Hepatocyte (in vitro differentiated cells): ENCODE results near the gene PTPN12. TPM values are rescaled to one million over a fixed set of nuclear protein-coding genes. Genes with fewer than 3 reads are reported as not detected.

Experiments
- DNase-seq: peaks from one replicate; pipeline ENCODE4 v3.0.0-alpha.2; 2016; ENCODE audit warnings: low spot score
- H2AFZ ChIP-seq: fragments of 200-600 bp; sonication (generic); 2 replicates; pipeline ENCODE4 v1.6.0; 2016; ENCODE audit warnings: antibody characterized with exemption, mild to moderate bottlenecking
- H3K27ac ChIP-seq: fragments of 200-600 bp; sonication (generic); 2 replicates; pipeline ENCODE4 v1.5.1; 2016; ENCODE audit warnings: mild to moderate bottlenecking
- H3K27me3 ChIP-seq: fragments of 200-600 bp; sonication (generic); 2 replicates; pipeline ENCODE4 v1.6.1; 2016
- H3K36me3 ChIP-seq: fragments of 200-600 bp; sonication (generic); replicated peaks from 2 replicates; pipeline ENCODE4 v1.5.1; 2016; ENCODE audit warnings: low read depth; ENCODE audit not compliant: insufficient read depth
- H3K4me1 ChIP-seq: fragments of 200-600 bp; sonication (generic); 2 replicates; pipeline ENCODE4 v1.5.1; 2016; ENCODE audit warnings: mild to moderate bottlenecking, moderate library complexity; ENCODE audit not compliant: insufficient read depth
- H3K4me2 ChIP-seq: fragments of 200-600 bp; sonication (generic); 2 replicates; pipeline ENCODE4 v1.6.0; 2016
- H3K4me3 ChIP-seq: fragments of 200-600 bp; sonication (generic); 2 replicates; pipeline ENCODE4 v1.5.1; 2016; ENCODE audit warnings: mild to moderate bottlenecking
- H3K79me2 ChIP-seq: fragments of 200-600 bp; sonication (generic); 2 replicates; pipeline ENCODE4 v1.6.0; 2017; ENCODE audit warnings: mild to moderate bottlenecking
- H3K9me2 ChIP-seq: fragments of 200-600 bp; sonication (generic); replicated peaks from 2 replicates; pipeline ENCODE4 v1.6.0; 2017; ENCODE audit warnings: mild to moderate bottlenecking; ENCODE audit not compliant: insufficient read depth
- H3K9me3 ChIP-seq: fragments of 200-600 bp; sonication (generic); 2 replicates; pipeline ENCODE4 v1.5.1; 2016; ENCODE audit warnings: low read depth, mild to moderate bottlenecking
- H4K20me1 ChIP-seq: fragments of 200-600 bp; sonication (generic); 2 replicates; pipeline ENCODE4 v1.6.0; 2016; ENCODE audit warnings: mild to moderate bottlenecking; ENCODE audit not compliant: insufficient read depth, poor library complexity, severe bottlenecking
- EZH2 ChIP-seq: fragments of 200-600 bp; sonication (generic); IDR thresholded peaks from 2 replicates; pipeline ENCODE4 v1.6.1; 2016; ENCODE audit warnings: antibody characterized with exemption, mild to moderate bottlenecking, borderline replicate concordance
- EZH2phosphoT487 ChIP-seq: fragments of 200-600 bp; sonication (generic); IDR thresholded peaks from one replicate; pipeline ENCODE4 v1.6.1; 2018; ENCODE audit warnings: antibody characterized with exemption, mild to moderate bottlenecking, low read depth, moderate library complexity; ENCODE audit not compliant: unreplicated experiment, severe bottlenecking
- WGBS: methylation state at CpG from one replicate; pipeline ENCODE4 v1.1.6; 2016; ENCODE audit warnings: low lambda C conversion rate; ENCODE audit errors: missing lambda C conversion rate; 5-methylcytosine and 5-hydroxymethylcytosine counted together
- polyA plus RNA-seq: library from polyadenylated mRNA; unstranded; fragments of >200 nt; fragmentation: Nextera tagmentation; extraction: Ambion mirVana; gene quantifications from 2 replicates; pipeline ENCODE4 v1.2.1, GENCODE V29; 2016
- total RNA-seq: library from RNA; depleted of rRNA; stranded (reverse); fragments of >200 nt; gene quantifications from 2 replicates; pipeline ENCODE4 v1.2.3, GENCODE V29; 2014
- TF ChIP-seq, protein P1 (sequence below): fragments of 200-600 bp; sonication (generic); IDR thresholded peaks from 2 replicates; pipeline ENCODE4 v1.5.1; 2016; ENCODE audit warnings: antibody characterized with exemption, mild to moderate bottlenecking; ENCODE audit not compliant: poor library complexity

Gene PTPN12
- total and polyA plus RNA-seq, 2 experiments from 2014 or later = 16.4 to 50.5 TPM

DNA sequence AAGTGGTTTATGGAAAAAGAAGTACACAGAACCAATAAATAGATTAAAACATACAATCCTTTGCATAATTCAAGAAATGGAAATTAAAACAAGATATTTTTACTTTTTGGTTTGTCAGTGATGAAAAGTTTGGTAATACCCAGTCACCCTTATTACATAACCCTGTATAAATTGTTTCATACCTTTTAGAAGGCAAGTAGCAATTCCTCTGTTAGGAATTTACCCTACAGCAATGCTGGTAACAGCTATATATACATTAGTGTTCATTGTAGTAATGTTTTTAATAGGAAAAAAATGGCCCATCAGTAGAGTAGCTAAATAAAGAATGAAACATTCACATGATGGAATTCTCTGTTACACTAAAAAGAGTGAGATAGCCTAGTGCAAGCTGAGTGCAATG is 42.7 kb downstream of the PTPN12 start:
- Histone ChIP-seq H3K9me2 (no peaks in the 10 kb centered on the region), H4K20me1 (no peaks in the 10 kb centered on the region), H2AFZ (no peak overlapping the region), H3K27me3 (no peaks in the 10 kb centered on the region), H3K9me3 (no peaks in the 10 kb centered on the region), H3K79me2 (peaks cover 14% of the 10 kb centered on the region), H3K4me3 (no peak overlapping the region), H3K36me3 (no peaks in the 10 kb centered on the region), H3K27ac (no peak overlapping the region), H3K4me1 (no peaks in the 10 kb centered on the region), H3K4me2 (no peak overlapping the region)
- TF ChIP-seq, protein P1, sequence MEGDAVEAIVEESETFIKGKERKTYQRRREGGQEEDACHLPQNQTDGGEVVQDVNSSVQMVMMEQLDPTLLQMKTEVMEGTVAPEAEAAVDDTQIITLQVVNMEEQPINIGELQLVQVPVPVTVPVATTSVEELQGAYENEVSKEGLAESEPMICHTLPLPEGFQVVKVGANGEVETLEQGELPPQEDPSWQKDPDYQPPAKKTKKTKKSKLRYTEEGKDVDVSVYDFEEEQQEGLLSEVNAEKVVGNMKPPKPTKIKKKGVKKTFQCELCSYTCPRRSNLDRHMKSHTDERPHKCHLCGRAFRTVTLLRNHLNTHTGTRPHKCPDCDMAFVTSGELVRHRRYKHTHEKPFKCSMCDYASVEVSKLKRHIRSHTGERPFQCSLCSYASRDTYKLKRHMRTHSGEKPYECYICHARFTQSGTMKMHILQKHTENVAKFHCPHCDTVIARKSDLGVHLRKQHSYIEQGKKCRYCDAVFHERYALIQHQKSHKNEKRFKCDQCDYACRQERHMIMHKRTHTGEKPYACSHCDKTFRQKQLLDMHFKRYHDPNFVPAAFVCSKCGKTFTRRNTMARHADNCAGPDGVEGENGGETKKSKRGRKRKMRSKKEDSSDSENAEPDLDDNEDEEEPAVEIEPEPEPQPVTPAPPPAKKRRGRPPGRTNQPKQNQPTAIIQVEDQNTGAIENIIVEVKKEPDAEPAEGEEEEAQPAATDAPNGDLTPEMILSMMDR = no peak
- no peak for TF ChIP-seq EZH2
- no peak for TF ChIP-seq EZH2phosphoT487
- no peak for DNase-seq

DNA sequence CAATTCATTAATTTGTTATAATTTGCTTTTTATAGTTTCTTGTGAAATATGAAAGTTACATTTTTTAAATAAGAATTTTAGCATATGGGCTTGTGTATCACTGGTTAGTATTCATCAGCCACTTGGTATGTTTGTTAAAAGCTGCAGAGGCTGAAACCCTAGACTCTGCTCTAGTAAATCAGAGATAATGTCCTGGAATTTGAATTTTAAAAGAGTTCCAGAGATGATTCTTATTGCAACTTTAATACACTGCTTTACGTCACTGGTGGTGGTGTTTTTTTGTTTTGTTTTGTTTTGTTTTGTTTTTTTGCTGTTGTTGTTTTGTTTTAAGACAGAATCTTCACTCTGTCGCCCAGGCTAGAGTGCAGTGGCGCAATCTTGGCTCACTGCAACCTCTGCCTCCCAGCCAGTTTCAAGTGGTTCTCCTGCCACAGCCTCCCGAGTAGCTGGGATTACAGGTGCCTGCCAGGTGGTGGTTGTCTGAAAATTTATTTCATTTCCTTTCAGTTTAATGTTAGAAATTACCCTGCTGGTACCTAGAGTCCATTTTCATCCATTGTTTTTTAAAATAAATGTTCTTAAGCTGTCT is 43.8 kb downstream of the PTPN12 start:
- peaks cover 10% of the 10 kb centered on the region for H3K79me2 ChIP-seq

DNA sequence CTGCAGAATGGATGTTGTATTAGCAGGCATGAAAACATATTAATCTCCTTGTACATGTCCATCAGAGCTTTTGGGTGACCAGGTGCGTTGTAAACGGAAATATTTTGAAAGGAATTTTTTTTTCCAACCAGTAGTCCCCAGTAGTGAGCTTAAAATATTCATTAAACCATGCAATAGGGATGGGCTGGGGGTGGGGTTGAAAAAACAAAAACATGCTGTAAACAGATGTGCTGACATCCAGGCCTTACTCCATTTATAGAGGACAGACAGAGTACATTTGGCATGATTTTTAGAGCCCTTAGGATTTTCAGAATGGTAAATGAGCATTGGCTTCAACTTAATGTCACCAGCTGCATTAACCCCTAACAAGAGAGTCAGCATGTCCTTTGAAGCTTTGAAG is 50.2 kb downstream of the PTPN12 start:
- Histone ChIP-seq H3K4me3 (no peak overlapping the region), H3K27ac (no peak overlapping the region), H3K4me1 (no peaks in the 10 kb centered on the region), H3K4me2 (no peak overlapping the region), H3K27me3 (no peaks in the 10 kb centered on the region), H3K9me2 (no peaks in the 10 kb centered on the region), H4K20me1 (no peaks in the 10 kb centered on the region), H2AFZ (no peak overlapping the region), H3K79me2 (no peaks in the 10 kb centered on the region), H3K9me3 (no peaks in the 10 kb centered on the region), H3K36me3 (no peaks in the 10 kb centered on the region)
- 98% methylated on average over 2 of the region's 2 CpGs for WGBS
- DNase-seq = no peak
- no peak for TF ChIP-seq EZH2
- TF ChIP-seq EZH2phosphoT487 = no peak
- TF ChIP-seq, protein P1 = no peak

More for the DNA sequence above, 43.8 kb downstream of the PTPN12 start:
- Histone ChIP-seq H2AFZ (no peak overlapping the region), H3K36me3 (no peaks in the 10 kb centered on the region), H3K27ac (no peak overlapping the region), H4K20me1 (no peaks in the 10 kb centered on the region), H3K9me2 (no peaks in the 10 kb centered on the region), H3K4me1 (no peaks in the 10 kb centered on the region), H3K9me3 (no peaks in the 10 kb centered on the region), H3K27me3 (no peaks in the 10 kb centered on the region), H3K4me3 (no peak overlapping the region), H3K4me2 (no peak overlapping the region)
- 72% methylated on average over 4 of the region's 4 CpGs for WGBS
- TF ChIP-seq, protein P1 = no peak
- TF ChIP-seq EZH2phosphoT487 = no peak
- TF ChIP-seq EZH2 = no peak
- no peak for DNase-seq
